MM.1S (cell line): ENCODE results near the gene LGI1.

Source experiments
- DNase-seq: peaks from one replicate; pipeline ENCODE4 v3.0.0-alpha.2; 2015
- H2AFZ ChIP-seq: fragments of 300-600 bp; sonication (generic); 2 replicates; pipeline ENCODE4 v1.6.0; 2016; ENCODE audit warnings: antibody characterized with exemption, low read length
- H3F3A ChIP-seq: fragments of 300-600 bp; sonication (generic); 2 replicates; pipeline ENCODE4 v1.6.1; 2016; ENCODE audit warnings: mild to moderate bottlenecking, antibody characterized with exemption, low read length, moderate library complexity, mixed read lengths; ENCODE audit not compliant: insufficient read depth
- H3K27ac ChIP-seq: fragments of 300-600 bp; sonication (generic); 2 replicates; pipeline ENCODE4 v1.5.1; 2016; ENCODE audit warnings: mild to moderate bottlenecking, low read length
- H3K27me3 ChIP-seq: fragments of 300-600 bp; sonication (generic); replicated peaks from 2 replicates; pipeline ENCODE4 v1.6.0; 2016; ENCODE audit warnings: low read length; ENCODE audit not compliant: insufficient read depth
- H3K36me3 ChIP-seq: fragments of 300-600 bp; sonication (generic); replicated peaks from 2 replicates; pipeline ENCODE4 v1.6.1; 2016; ENCODE audit warnings: mild to moderate bottlenecking, low read length, mixed read lengths; ENCODE audit not compliant: insufficient read depth
- H3K4me1 ChIP-seq: fragments of 300-600 bp; sonication (generic); 2 replicates; pipeline ENCODE4 v1.6.1; 2016; ENCODE audit warnings: low read length, mixed read lengths
- H3K4me2 ChIP-seq: fragments of 300-600 bp; sonication (generic); 2 replicates; pipeline ENCODE4 v1.6.0; 2016; ENCODE audit warnings: low read depth, low read length
- H3K4me3 ChIP-seq: fragments of 300-600 bp; sonication (generic); 2 replicates; pipeline ENCODE4 v1.5.1; 2016; ENCODE audit warnings: low read length, mixed read lengths
- H3K79me2 ChIP-seq: fragments of 300-600 bp; sonication (generic); 2 replicates; pipeline ENCODE4 v1.6.1; 2016; ENCODE audit warnings: mixed run types, low read length, mixed read lengths
- H3K9ac ChIP-seq: fragments of 300-600 bp; sonication (generic); 2 replicates; pipeline ENCODE4 v1.6.1; 2016; ENCODE audit warnings: low read length, mixed read lengths
- H3K9me2 ChIP-seq: fragments of 300-600 bp; sonication (generic); replicated peaks from 2 replicates; pipeline ENCODE4 v1.6.1; 2016; ENCODE audit warnings: mild to moderate bottlenecking, low read length, mixed read lengths; ENCODE audit not compliant: insufficient read depth
- H3K9me3 ChIP-seq: fragments of 300-600 bp; sonication (generic); replicated peaks from 2 replicates; pipeline ENCODE4 v1.6.1; 2016; ENCODE audit warnings: mild to moderate bottlenecking, low read length, mixed read lengths; ENCODE audit not compliant: insufficient read depth
- H4K20me1 ChIP-seq: fragments of 300-600 bp; sonication (generic); 2 replicates; pipeline ENCODE4 v1.6.1; 2016; ENCODE audit warnings: mild to moderate bottlenecking, low read length, moderate library complexity, mixed read lengths; ENCODE audit not compliant: insufficient read depth
- CTCF ChIP-seq: fragments of 300-600 bp; sonication (generic); IDR thresholded peaks from 2 replicates; pipeline ENCODE4 v1.5.1; 2016; ENCODE audit warnings: antibody characterized with exemption, low read length, mixed read lengths
- EZH2 ChIP-seq: fragments of 300-600 bp; sonication (generic); optimal IDR thresholded peaks from 2 replicates; pipeline ENCODE3; 2017; ENCODE audit warnings: low read depth, mild to moderate bottlenecking, antibody characterized with exemption, low read length, mixed read lengths
- EZH2phosphoT487 ChIP-seq: fragments of 300-600 bp; sonication (generic); IDR thresholded peaks from 2 replicates; pipeline ENCODE4 v1.6.1; 2018; ENCODE audit warnings: antibody characterized with exemption, low read length

The LGI1 gene

DNA sequence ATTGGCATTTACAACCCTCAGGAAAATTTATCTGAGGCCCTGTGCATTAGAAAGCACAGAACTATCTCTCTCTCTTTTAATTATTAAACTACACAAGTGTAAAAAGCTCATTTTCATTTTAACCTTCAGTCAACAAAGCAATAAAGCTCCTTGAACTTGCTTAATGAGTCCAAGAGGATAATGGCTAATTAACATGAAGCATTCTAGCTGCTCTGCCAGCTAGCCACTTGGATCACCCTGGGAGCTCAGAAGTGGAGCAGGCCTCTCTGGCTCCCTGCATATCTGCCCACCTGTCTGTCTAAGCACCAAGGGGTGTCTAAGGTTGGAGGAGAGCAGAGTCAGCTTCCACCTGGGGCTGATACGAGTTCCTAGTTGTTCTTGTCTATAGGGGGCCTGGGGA lies 80.1 kb downstream of the LGI1 start:
- TF ChIP-seq EZH2 (no peak), CTCF (no peak), EZH2phosphoT487 (no peak)
- no peaks in the 10 kb centered on the region for H3K4me1 ChIP-seq
- DNase-seq: no peak
- H3K27me3 ChIP-seq: no peaks in the 10 kb centered on the region
- H4K20me1 ChIP-seq: no peaks in the 10 kb centered on the region
- H3F3A ChIP-seq: no peaks in the 10 kb centered on the region
- H3K9ac ChIP-seq: no peak overlapping the region
- no peaks in the 10 kb centered on the region for H3K36me3 ChIP-seq
- H3K9me2 ChIP-seq: no peaks in the 10 kb centered on the region
- H3K9me3 ChIP-seq: no peaks in the 10 kb centered on the region
- H2AFZ ChIP-seq: no peak overlapping the region
- H3K79me2 ChIP-seq: no peaks in the 10 kb centered on the region
- H3K4me3 ChIP-seq: no peak overlapping the region
- H3K27ac ChIP-seq: no peak overlapping the region
- no peak overlapping the region for H3K4me2 ChIP-seq

DNA sequence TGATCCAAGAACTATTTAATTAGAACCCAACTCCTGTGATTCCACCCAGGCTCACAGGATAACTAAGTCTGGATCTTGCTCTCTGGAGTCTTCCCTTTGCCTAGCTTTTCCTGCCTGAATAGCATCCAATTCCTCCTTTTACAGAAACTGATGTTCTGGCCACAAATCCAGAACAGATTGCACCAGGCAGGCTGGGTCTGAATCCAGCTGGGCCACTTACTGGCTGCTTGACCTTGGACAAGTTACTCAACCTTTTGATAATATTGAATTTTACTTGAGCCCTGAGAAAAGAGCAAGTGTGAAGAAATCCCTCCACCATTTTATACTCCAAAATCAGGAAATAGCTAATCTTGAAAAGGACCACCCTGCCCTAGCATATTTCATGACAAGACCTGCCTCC lies 80.5 kb downstream of the LGI1 start:
- TF ChIP-seq EZH2phosphoT487 (no peak), EZH2 (no peak), CTCF (no peak)
- no peak overlapping the region for H3K4me2 ChIP-seq
- H3K36me3 ChIP-seq: no peaks in the 10 kb centered on the region
- H3K9me2 ChIP-seq: no peaks in the 10 kb centered on the region
- H2AFZ ChIP-seq: no peak overlapping the region
- H4K20me1 ChIP-seq: no peaks in the 10 kb centered on the region
- DNase-seq: no peak
- no peak overlapping the region for H3K27ac ChIP-seq
- H3K9me3 ChIP-seq: no peaks in the 10 kb centered on the region
- H3K9ac ChIP-seq: no peak overlapping the region
- no peak overlapping the region for H3K4me3 ChIP-seq
- no peaks in the 10 kb centered on the region for H3F3A ChIP-seq
- no peaks in the 10 kb centered on the region for H3K27me3 ChIP-seq
- no peaks in the 10 kb centered on the region for H3K79me2 ChIP-seq
- H3K4me1 ChIP-seq: no peaks in the 10 kb centered on the region

- Histone ChIP-seq H2AFZ (no peak overlapping the region), H4K20me1 (no peaks in the 10 kb centered on the region), H3K9me2 (no peaks in the 10 kb centered on the region), H3K9me3 (no peaks in the 10 kb centered on the region), H3F3A (no peaks in the 10 kb centered on the region), H3K9ac (no peak overlapping the region), H3K36me3 (no peaks in the 10 kb centered on the region), H3K79me2 (no peaks in the 10 kb centered on the region), H3K4me3 (no peak overlapping the region), H3K27ac (no peak overlapping the region), H3K4me1 (no peaks in the 10 kb centered on the region), H3K4me2 (no peak overlapping the region), H3K27me3 (no peaks in the 10 kb centered on the region)
- no peak for DNase-seq
- no peak for TF ChIP-seq EZH2
- TF ChIP-seq EZH2phosphoT487: no peak
- TF ChIP-seq CTCF: no peak
Observed at GRCh38 chr10:93841961-93842360, 84.2 kb downstream of the LGI1 start.
